ENCODE measurements around the gene WDR33. TPM values are rescaled to one million over a fixed set of nuclear protein-coding genes. Genes with fewer than 3 reads are reported as not detected.

WDR33 gene
- total RNA-seq, 2 experiments from 2014 or later: 71.4 to 74.6 TPM

DNA sequence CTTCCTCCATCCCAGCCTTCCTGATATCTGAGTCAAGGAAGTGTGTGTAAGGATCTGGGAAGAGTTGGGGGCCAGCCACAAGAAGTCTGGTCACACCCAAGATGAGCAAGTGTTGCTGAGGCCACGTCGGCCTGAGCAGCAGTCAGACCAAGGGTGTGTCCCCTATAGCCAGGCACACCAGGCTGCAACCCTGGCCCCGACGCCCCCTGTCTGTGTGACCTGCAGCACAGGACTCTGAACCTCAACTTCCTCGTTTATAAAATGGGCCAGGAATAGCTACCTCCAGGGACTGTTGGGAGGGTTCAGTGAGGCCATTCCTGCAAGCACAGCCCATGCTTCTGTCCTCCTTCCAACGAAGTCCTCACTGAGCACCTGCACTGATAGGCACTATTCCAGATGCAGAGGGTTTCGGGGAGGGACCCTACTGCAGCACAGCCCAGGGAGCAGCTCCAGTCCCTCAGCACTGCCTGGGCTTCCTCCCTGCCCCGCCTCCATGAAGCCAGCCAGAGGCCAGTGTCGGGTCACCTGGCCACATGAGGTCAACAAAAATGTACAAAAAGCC lies 148.9 kb downstream of the WDR33 start:
- ChIA-PET CTCF (interaction anchor here (1.9 kb wide), 1 partner anchor 71 kb away, joined by 6 read pairs; no protein-coding TSS in a partner anchor), POLR2A (interaction anchor here (0.6 kb wide), 1 partner anchor 265 kb away, joined by 4 read pairs; no protein-coding TSS in a partner anchor)
- DNase-seq (no peak), ATAC-seq (no peak)
- TF ChIP-seq CTCF (IDR thresholded peaks at IDR 0.05): no peak
- Mint-ChIP-seq H3K27ac (no peak overlapping the region), H3K4me3 (no peak overlapping the region), H3K27me3 (peaks cover 33% of the 10 kb centered on the region), H3K4me1 (ENCODE audit: low read depth) (no peaks in the 10 kb centered on the region), H3K36me3 (ENCODE audit: low read depth) (no peaks in the 10 kb centered on the region), H3K9me3 (no peaks in the 10 kb centered on the region)
- intact Hi-C loops (cut with micrococcal nuclease): no loop called here

DNA sequence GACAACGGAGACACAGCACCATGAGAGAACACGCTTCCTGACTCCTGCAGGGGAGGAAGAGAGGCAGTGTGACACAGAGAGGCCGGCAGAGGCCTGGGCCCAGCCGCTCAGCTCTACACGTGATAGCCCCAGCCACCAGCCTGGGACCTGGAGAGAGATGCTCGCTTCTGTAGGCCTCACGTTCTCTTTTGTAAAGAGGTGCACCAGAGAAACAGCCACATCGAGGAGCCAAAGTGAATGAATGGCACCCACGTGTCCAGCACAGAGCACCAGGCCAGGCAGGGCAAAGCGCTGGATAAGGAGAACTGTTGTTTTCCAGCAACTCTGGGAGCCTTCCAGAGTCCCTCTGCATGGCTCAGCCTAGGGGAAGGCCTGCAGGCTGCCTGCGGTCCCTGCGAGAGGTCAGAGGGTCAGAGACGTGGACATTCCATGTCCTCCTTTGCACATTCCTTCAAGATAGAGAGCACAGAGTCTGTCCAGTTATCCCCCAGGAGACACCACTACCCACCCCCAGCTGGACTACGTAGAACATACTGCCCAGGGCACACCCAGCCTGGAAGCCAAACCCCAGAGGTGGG lies 149.8 kb downstream of the WDR33 start:
- Mint-ChIP-seq H3K36me3 (ENCODE audit: low read depth) (no peaks in the 10 kb centered on the region), H3K9me3 (no peaks in the 10 kb centered on the region)
- no peak for DNase-seq

GRCh38 chr2:127660291-127660578 lies 150.7 kb downstream of the WDR33 start:
- no peaks in the 10 kb centered on the region for H3K4me1 Mint-ChIP-seq (ENCODE audit: low read depth)
- H3K9me3 Mint-ChIP-seq: no peaks in the 10 kb centered on the region
- ATAC-seq: no peak
- no peak for TF ChIP-seq CTCF (IDR thresholded peaks at IDR 0.05)
- no peaks in the 10 kb centered on the region for H3K36me3 Mint-ChIP-seq (ENCODE audit: low read depth)
- H3K27ac Mint-ChIP-seq: no peak overlapping the region
- intact Hi-C loops (cut with micrococcal nuclease): no loop called here
- H3K27me3 Mint-ChIP-seq: peaks cover 26% of the 10 kb centered on the region
- CTCF ChIA-PET: interaction anchor here (0.8 to 1.4 kb wide), 2 partner anchors 10 to 69 kb away, joined by 3 read pairs; no protein-coding TSS in a partner anchor
- H3K4me3 Mint-ChIP-seq: no peak overlapping the region
- POLR2A ChIA-PET: no interaction called here
- DNase-seq: no peak

More for the DNA sequence above, 149.8 kb downstream of the WDR33 start:
- TF ChIP-seq CTCF (IDR thresholded peaks at IDR 0.05): no peak
- no peak for ATAC-seq
- POLR2A ChIA-PET: no interaction called here
- no peak overlapping the region for H3K4me3 Mint-ChIP-seq
- H3K27ac Mint-ChIP-seq: no peak overlapping the region
- intact Hi-C loops (cut with micrococcal nuclease): no loop called here
- CTCF ChIA-PET: interaction anchor here (1.9 kb wide), 1 partner anchor 70 kb away, joined by 6 read pairs; no protein-coding TSS in a partner anchor
- no peaks in the 10 kb centered on the region for H3K4me1 Mint-ChIP-seq (ENCODE audit: low read depth)
- H3K27me3 Mint-ChIP-seq: peaks cover 27% of the 10 kb centered on the region

DNA sequence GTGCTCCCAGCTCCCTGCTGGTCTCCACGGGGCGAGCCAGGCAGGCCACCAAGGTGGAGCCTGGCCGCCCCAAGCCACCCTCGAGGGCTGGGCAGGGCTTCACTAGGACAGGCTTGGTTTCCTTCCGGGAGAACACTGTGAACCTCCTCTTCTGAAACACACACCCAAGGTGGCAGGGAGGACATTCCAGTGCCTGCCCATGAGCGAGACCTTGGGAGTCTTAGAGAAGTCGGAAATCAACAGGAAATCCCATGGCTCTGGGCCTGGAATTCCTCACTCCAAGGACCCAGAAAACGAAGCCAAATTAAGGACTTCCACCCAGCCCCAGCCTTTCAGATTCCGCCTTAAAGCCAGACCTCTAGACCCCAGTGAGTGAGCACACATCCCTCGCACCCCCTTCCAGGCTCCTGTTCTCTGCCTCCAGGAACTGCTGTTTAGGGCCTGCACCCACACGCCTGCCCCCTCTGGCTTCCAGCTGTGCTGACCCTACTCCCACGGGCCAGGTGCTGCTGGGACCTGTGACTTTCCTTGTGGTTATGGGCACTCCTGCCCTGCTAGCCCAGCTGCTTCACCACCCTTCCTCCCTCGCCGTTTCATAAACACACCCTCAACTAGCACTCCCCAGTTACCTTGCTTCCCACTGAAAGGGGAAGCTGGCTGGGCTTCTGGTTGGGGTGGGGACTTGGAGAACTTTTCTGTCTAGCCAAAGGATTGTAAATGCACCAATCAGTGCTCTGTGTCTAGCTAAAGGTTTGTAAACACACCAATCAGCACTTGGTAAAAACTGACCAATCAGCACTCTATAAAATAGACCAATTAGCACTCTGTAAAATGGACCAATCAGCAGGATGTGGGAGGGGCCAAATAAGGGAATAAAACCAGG lies 151.3 kb downstream of the WDR33 start:
- intact Hi-C loops (cut with micrococcal nuclease): no loop called here
- ChIA-PET POLR2A (no interaction called here), CTCF (interaction anchor here (0.8 to 1.4 kb wide), 2 partner anchors 10 to 68 kb away, joined by 3 read pairs; no protein-coding TSS in a partner anchor)
- no peaks in the 10 kb centered on the region for H3K36me3 Mint-ChIP-seq (ENCODE audit: low read depth)
- ATAC-seq (no peak), DNase-seq (no peak)
- H3K27ac Mint-ChIP-seq: no peak overlapping the region
- no peaks in the 10 kb centered on the region for H3K9me3 Mint-ChIP-seq
- H3K4me3 Mint-ChIP-seq: no peak overlapping the region
- peaks cover 20% of the 10 kb centered on the region for H3K27me3 Mint-ChIP-seq
- TF ChIP-seq CTCF (IDR thresholded peaks at IDR 0.05): no peak
- H3K4me1 Mint-ChIP-seq (ENCODE audit: low read depth): no peaks in the 10 kb centered on the region
